GM21381 (cell line): ENCODE measurements around the gene TRIM47.

Experiments
- ATAC-seq: cut with Tn5 transposase; IDR thresholded peaks from one replicate; pipeline ENCODE4 v1.9.1; 2021; ENCODE audit warnings: mild to moderate bottlenecking, moderate library complexity; ENCODE audit not compliant: unreplicated experiment

The TRIM47 gene

DNA sequence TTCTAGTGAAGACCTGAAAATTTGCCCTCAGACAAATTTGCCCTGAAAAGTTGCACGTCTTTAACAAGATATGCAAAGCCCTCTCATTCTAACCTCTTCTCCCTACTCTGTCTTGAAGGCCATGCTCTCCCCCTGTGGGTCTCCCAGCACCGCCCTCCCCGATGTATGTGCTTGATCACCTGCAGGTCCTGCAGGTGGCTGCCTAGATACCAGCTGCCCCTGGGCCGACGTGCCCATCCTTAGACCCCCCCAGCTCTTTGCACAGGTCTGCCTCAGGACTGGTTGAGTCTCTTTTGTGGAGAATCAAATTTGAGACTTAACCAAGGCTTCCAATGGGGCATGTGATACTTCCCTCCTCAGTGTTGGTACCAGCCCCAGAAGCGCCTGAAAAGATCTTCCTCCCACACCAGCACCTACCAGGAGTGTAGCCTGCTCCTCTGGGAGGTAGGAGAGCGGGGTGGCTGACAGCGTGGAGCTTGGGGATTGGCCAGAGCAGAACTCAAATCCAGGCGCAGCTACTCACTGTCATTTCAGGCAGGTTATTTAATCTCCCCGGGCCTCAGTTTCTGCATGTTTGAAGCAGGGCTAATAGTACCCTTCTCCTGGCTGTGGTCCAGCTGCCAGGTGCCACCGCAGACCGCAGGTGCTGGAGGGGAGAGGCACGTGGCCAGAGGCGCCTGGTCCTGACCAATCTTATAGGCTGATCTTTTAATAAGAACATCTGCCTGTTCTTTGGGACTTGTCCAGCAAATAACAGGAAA, 30.9 kb upstream of the TRIM47 start:
- ATAC-seq, result no peak

DNA sequence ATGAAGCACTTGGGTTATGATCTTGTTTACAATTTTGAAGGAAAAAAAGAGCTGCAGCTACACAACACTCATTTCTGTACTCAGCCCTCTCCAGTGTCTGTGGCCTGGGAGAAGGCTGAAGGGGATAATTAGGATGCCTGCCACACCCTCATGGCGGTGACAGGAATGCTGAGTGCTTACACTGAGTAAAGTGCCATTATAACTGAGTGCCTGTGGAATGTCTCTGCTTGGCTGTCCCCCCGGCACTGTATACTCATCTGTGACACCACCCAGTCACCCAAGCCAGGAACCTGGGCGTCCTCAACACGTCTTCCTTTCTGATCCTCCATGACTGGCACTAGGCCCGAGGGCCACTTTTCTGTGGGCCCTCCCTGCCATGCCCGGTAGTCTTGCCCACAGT, 29.8 kb upstream of the TRIM47 start:
- ATAC-seq, result no peak

DNA sequence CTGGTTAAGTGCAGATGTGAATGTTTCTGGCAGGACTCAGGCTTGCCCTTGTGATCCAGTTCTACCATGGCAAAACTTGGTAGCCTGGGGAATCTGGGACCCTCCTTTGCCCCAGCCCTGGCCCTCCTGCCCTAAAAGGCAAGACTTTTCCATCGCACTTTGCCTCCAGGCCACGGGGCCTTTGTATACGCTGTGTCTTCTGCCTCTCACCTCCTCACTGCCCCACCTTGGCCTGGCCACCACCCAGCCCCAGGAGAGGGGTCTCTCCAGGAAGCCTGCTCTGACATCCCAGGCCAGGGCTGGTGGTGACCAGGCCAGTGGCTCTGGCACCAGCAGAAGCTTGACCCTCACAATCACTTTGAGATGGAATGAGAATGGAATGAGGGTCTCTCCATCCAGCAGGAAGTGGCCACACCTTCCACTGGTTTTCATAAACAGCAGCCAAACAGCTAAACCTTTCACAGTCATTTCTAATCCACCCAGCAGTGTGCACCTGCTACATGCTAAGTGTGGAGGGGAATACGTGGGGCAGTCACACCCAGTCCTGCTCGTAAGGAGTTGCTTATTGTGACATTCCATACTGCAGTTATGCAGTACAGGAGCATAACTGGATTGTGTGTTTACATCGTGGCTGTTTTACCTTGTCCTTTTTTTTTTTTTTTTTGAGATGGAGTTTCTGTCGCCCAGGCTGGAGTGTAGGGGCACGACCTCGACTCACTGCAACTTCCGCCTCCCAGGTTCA, 27.9 kb upstream of the TRIM47 start:
- no peak for ATAC-seq

DNA sequence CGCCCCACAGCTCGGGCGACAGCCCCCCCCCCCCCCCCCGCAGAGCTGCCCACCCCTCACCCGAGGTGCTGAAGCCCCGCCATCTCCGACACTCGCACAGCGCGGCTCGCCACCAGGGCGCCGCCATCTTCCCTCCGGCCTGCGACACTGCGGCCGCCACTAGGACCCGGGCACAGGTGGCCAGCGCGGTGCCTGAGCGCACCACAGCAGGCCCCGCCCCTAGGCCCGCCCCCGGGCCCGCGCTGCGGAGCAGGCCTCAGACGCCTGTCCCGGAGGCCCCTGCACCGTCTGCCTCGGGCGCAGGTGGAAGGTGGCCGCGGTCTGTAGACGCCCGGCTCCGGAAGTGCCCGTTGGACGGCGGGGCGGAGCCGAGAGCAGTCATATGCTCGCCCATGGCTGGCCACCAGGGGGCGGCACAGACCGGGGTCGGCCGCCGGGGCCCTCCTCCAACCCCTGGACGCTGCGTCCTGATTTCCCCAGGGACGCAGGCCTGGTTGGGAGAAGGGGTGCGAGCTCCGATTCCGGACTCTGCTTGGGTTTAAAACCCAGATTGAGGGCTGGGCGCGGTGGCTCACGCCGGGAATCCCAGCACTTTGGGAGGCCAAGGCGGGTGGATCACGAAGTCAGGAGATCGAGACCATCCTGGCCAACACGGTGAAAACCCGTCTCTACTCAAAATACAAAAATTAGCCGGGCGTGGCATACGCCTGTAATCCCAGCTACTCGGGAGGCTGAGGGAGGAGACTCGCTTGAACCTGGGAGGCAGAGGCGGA, 26.6 kb upstream of the TRIM47 start, which contains the start of gene MRPL38:
MRPL38 (minus strand) TSS at position 136 of the 773 bp plus-strand sequence; CDS start at position 127, 9 bp downstream.
- ATAC-seq, result peak; percentile 98

DNA sequence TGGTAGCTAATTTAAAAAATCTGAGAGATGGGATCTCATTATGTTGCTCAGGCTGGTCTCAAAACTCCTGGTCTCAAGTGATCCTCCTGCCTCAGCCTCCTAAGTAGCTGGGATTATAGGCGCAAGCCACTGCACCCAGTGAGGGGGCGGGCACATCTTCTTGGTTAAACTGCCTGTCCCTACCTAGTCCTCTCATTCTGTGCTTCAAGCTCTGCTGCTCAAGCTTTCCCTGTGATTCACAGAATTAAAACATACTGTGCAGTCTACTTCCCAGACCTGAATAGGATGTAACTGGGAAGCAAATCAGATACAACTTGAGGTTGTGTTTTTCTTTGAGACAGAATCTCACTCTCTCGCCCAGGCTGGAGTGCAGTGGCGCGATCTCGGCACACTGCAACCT, 24.0 kb upstream of the TRIM47 start:
- ATAC-seq, result no peak

DNA sequence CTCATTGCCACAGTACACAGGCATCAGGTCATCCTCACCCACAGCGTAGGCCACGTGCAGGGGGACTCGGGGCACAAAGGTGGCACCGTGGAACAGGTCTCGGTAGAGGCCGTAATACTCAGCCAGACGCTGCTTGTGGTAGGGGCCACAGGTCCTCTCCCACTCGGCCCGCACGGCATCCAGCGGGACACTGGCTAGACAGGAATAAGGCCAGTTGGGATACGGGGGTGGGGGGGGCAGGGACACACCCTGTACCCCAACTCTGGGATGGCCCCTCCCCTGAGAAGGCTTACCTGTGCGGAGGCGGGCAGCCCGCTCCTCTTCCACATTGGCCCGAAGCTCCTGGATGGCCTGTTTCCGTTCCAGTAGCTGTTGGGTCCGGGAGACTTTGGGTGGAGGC, 23.3 kb upstream of the TRIM47 start:
- ATAC-seq, result no peak

DNA sequence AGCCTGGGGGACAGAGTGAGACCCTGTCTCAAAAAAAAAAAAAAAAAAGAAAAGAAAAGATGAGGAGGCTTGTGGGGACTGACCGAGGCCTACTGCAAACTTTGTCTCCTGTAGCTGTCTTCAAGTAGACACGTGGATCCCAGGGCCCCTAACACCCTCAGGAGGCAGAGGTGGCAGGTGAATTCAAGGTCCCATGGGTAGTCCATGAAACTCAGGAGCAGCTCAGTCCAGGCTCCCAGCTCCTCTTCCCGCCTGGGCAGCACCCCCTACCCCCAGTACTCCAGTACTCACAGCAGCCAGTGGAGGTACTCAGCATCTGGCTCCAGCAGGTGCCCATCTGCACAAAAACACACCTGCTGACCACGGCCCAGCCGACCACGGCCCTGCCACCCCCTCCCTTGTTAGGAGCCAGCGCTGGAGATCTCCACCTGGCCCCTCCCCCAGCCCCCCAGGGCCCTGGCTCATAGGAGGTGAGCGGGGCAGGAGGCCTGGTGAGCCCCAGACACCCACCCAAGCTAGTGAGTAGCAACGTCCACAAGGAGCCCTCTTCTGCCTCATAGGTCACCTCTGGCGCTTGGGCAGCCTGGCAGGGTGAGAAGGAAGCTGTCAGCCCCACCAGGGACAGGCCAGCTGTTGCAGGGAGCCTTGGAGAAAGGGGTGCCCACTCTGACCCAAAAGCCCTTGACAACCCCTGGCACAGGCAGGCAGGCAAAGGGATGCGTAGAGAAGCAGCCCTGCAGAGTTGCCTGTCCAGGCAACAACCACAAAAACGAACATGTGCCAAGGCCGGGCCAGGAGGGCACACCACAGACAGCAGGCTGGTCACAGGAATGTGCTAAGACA, 22.5 kb upstream of the TRIM47 start:
- no peak for ATAC-seq

DNA sequence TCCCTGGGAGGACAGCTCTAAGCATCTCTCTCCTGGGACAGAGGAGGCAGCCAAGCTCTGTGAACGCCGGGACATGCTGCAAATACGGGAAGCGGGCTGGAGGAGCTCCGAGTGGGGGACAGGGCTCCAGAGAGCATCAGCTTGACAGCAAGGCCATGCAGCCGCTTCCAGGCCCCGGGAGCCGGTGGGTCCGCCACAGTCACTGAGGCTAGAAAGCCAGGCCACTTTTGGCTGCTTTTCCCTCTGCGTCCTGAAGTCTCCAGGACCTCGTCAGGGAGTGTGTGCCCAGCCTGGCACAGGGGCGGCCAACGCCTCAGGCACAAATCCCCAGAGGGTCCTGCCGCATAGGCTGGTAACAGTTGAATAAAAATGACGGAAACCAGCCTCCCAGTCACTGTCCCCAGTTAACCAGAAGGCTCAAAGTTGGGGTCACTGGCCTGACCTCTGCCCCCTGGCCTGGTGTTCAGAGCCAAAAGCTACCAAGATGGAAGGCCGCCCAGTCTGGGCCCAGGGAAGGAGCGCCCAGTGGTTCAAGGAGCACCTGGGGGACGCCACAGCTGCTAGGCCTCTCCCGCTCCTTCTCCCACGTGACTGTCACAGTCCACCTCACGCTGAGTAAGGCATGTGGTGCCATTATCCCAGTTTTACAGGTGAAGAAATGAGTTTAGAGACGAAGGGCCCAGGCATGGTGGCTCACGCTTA, 21.5 kb upstream of the TRIM47 start:
- ATAC-seq, result no peak

DNA sequence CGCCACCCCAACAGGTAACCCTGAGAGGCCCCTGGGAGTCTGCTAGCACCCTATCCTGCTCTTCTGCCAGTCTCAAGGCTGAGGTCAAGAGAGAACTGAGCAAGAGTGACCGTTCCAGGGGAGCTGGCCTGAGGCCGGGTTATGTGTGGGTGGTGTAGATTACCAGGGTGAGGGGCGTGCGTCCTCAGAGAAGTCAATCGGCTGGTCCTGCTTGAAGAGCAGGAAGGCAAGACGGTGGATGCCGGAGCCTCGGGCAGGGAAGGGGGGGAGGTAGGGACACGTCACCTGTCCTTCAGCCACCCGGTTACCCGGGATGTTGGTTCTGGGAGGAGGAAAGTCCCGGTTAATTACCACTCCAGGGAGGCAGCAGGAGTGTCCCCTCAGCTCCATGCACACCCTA, 21.0 kb upstream of the TRIM47 start:
- no peak for ATAC-seq

DNA sequence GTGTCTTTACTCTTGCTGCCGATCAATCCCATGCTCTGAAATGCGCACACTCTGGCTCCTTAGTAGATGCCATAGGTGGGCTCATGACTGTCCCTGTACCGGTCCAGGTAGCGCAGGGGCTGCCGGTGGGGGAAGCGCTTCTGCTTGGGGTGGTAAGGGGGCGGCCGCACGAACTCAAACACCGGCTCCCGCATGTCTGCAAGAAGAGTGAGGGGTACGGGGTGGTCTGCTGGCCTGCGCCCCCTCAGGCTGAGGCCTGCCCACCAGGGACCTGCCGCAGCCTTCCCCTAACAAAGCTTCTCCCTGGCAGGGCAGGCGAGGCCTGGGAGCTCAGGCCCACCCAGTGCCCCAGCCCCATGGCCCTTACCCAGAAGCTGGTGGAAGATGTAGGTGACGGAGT, 20.4 kb upstream of the TRIM47 start:
- no peak for ATAC-seq

DNA sequence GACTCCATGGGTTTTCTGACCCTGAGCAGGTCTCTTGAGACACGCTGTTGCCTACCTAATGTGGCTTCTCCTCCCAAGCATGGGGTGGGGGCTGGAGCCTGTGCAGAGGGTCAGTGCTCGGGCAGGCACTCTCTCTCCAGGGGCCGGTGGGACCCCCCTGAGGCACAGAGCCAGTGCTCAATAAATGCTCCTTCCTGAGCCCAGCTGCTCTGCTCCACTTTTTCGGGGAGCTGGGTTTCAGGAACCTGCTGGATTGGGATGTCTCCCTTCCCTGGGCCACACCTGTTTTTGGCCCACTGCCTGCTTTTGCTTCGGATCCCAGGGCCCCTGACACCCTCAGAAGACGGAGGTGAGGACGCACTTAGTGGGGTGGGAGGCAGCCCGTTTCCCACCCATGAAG, 19.7 kb upstream of the TRIM47 start:
- ATAC-seq, result no peak

DNA sequence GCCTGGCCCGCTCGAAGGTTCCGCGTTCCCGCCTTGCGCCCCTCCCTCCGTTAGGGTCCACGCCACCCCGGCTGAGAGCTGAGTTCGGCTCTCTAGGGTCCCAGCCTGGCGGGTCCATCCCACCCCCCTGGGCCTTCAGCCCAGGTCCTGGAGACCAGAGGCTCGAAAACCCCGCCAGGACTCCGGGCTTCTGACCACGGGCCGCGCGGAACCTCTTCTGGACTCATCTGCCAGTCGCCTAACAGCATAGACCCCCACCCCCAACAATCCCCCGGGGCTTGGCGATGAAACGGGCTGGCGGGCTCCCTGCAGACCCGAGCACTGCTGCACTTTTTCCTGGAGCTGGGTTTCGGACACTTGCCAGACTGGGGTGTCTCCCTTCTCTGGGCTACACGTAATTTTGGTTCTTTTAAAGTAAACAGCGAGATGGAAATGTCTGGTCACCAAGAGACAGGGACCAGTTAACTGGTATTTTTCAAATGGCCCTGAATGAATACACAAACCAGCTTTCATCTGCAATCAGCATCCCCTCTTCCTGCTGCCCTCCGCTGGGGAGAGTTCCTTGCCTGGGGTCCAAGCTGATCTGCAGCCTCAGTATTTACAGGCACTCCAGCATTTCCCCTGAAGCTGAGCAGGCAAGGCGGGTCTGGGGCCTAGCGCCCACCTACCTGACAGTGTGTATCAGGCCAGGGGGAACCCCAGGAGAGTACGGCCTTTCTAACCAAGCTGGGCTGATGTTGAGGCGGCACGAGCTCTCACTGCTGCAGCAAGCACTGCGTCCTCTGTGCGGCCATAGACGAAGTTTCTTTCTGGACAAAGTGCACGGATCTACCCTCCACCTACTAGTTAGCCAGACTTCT, 19.0 kb upstream of the TRIM47 start:
- no peak for ATAC-seq

DNA sequence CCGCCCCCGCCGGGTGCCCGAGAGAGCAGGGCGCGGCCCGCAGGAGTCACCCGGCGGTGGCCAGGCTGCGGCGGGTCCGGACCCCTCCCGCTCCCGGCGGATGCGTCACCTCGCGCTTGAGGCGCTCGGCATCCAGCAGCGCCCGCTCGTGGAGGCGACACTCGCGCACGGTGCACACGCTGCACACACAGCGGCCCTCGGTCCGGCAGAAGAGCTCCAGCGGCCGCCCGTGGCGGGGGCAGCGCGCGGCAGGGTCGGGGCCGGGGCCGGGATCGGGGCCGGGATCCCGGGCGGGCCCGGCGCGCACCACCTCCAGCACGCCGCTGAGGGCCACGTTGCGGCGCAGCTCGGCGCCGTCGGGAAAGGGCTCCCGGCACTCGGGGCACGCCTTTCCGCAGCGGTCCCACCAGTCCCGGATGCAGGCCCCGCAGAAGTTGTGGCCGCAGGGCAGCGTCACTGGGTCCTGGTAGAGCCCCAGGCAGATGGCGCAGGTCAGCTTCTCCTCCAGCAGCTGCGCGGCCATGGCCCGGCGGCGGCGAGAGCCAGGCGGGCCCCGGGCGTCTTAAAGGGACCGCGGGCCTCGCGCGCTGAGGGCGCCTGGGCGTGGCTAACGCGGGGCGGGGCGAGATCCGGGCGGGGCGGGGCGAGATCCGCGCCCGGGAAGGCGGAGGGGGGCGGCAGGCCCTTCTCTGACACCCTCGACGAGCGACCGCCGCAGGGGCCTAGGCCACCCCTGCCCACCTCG, 18.2 kb upstream of the TRIM47 start, which contains the start of gene TRIM65:
TRIM65 (minus strand) TSS at position 537 of the 745 bp plus-strand sequence; CDS start at position 523, 14 bp downstream.
- peak; percentile 60 for ATAC-seq

DNA sequence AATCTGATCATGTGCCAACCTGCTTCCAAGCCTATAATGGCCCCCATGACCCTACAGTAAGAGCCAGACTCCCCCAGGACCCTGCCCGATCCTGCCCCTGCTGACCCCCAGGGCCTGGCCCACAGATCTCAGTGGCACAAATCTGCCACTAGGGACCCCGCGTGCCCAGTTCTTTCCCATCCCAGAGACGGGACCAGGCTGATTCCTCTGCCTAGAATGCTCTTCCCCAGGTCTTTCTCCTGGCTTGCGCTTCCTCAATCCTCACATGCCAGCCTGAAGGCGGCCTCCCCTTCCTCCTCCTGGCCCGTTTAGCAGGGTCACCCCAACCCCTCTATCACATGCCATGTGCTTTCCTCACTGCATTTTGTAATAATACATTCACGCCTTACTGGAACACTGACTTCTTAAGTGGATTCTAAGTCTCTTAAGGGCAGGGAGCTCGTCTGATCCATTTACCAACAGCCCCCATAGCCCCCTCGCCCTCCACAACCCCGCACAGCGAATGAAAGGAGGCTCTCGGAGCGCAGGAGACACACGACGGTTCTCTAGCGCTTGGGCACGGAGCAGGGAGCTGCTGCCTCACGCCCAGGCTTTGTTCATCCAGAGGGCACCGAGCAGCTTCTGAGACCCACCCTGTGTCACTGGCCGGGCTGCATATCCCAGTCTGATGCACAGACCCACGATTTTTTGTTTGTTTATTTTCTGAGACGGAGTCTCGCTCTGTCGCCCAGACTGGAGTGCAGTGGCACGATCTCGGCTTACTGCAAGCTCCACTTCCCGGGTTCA, 17.2 kb upstream of the TRIM47 start:
- no peak for ATAC-seq

DNA sequence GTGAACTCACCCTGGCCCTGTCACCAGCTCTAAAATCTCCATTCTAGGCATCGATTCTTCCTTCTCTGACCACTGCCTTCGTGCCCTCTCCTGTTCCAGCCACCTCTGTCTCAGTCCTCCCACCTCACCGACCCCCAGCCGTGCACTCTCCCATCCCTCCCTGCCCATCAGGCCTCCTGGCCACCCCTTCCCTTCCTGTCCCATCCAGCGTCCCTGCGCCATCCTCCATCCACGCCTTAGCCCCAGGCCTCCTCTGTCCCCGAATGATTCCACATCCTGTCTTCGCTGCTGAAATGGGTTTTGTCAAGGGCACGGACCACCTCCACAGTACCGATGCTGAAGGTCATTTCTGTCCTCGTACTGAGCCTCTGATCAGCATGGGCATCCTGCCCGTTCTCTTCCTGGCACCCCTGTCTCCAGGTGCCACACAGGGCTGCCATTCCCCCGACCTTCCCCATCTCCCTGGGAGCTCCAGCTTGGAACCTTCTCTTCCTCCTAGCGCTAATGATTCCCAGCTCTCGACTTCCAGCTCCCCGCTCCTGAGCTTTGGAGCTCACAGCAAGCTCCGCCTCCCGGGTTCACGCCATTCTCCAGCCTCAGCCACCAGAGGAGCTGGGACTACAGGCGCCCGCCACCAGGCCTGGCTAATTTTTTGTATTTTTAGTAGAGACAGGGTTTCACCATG, 15.8 kb upstream of the TRIM47 start:
- no peak for ATAC-seq

DNA sequence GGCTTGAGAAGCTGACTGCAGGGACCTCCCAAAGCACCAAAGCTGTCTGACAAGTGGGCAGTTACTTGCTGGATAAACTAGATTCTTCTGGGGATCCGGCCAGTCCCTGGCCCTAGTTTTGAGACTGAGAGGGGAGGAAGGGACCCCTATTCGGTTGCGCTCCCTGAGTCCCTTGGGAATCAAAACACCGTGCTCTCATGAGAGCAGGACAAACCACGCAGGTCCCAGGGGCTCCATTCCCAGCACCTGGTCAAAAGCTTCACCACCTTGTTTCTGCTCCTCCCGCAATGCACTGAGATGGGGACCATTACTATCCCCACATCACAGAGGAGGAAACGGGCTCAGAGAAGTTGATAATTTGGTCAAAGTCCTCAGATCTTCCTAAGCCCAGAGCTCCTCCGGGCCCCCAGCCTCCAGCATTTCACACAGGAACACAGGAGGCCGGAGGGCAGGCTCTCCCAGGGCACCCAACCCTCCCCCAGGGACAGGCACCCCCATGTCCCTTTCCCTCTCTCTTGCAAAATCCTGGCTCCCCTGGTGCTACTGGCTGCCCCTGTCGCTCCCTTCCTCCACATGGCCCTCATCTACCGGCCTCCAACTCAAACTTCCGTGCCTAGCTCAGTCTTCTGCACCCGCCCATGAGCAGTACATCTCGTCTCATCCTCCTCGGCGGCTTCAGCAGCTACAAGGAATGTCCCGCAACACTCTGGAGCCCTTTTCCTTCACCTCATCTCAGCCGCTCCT, 15.1 kb upstream of the TRIM47 start:
- ATAC-seq, result no peak
